Measurements from ENCODE around the gene TNFRSF21. TPM values are rescaled to one million over a fixed set of nuclear protein-coding genes. Genes with fewer than 3 reads are reported as not detected.

The TNFRSF21 gene
- polyA plus RNA-seq, 1 donor (not counting 4 experiments of a cell fraction or from before 2014, with no cell fraction given): 50.2 TPM

DNA sequence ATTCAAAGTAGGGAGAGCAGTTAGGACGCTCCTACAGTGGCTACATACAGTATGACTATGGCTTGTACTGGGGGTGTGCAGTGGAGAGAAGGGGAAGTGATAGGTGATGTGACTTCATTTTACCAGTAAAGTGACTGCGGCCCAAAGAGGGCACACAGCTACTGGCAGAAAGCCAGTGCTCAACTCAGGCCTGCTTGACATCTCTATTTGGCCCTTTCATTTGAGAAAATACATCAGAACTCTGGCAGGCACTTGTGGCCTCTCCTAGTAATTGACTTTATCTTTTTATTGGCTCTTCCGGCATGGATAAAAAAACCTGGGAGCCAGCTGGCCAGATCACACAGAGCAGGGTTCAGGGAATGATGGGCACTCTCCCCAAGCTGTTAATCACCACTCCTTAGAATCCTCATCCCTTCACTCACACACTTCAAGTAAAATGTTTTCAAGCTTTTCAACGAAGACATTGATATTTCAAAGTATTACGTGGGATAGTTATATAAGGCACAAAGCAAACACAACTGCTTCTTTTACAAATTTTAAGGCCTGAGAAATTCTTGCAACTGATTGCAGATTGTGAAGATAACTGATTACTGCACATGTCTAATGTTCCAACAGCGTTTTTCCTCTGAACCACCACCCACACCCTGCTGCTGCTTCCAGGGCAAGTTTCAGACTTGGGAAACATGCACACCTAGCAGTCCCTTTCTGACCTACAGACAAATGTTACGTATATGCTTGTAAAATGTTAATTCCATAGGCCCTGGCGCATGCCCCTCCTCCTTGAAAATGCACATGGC, 73.5 kb downstream of the TNFRSF21 start:
- H3K4me2 ChIP-seq (ENCODE audit: control insufficient read depth, extremely low read depth, insufficient read depth, low read depth, low read length): no peak overlapping the region
- H3K4me3 ChIP-seq (ENCODE audit: control insufficient read depth in 2 of 3, extremely low read depth in 1 of 3, insufficient read depth in 2 of 3, low read depth in 1 of 3, low read length in 3 of 3): no peak overlapping the region
- dilution Hi-C loops (cut with MboI; ENCODE audit: extremely low pct_ligation_motif_present, low sequenced_read_pairs): no loop called here
- H2AFZ ChIP-seq (ENCODE audit: control insufficient read depth, low read length): no peak overlapping the region
- no peak for TF ChIP-seq CTCF (optimal IDR thresholded peaks at IDR 0.05 in 1 of 3, IDR thresholded peaks at IDR 0.05 in 1 of 3, conservative IDR thresholded peaks at IDR 0.05 in 1 of 3; ENCODE audit: extremely low read depth in 1 of 3, insufficient read depth in 2 of 3, low read length in 3 of 3)
- peaks cover 14% of the 10 kb centered on the region for H3K4me1 ChIP-seq (ENCODE audit: control insufficient read depth, extremely low read depth, insufficient read depth, low read length)
- H3K9me3 ChIP-seq (ENCODE audit: control insufficient read depth, low read depth, low read length): no peaks in the 10 kb centered on the region
- H3K27ac ChIP-seq (ENCODE audit: control insufficient read depth, insufficient read depth, low read length): no peak overlapping the region
- no peak overlapping the region for H3K9ac ChIP-seq (ENCODE audit: control insufficient read depth, extremely low read depth, insufficient read depth, low read length)
- DNase-seq (ENCODE audit: low read depth, low spot score) (no peak), FAIRE-seq (peak; percentile 13)
- H3K36me3 ChIP-seq (ENCODE audit: control insufficient read depth in 2 of 2, extremely low read depth in 1 of 2, insufficient read depth in 2 of 2, low read length in 2 of 2): peaks cover 19 to 39% of the 10 kb centered on the region in 2 experiments
- H4K20me1 ChIP-seq (ENCODE audit: control insufficient read depth, extremely low read depth, insufficient read depth, low read length): no peaks in the 10 kb centered on the region
- H3K79me2 ChIP-seq (ENCODE audit: control insufficient read depth, insufficient read depth, low read length): peaks cover 38% of the 10 kb centered on the region
- no peaks in the 10 kb centered on the region for H3K9me1 ChIP-seq (ENCODE audit: control insufficient read depth, extremely low read depth, insufficient read depth, low read length)
- no peaks in the 10 kb centered on the region for H3K27me3 ChIP-seq (ENCODE audit: control insufficient read depth, extremely low read depth, insufficient read depth, low read length)

DNA sequence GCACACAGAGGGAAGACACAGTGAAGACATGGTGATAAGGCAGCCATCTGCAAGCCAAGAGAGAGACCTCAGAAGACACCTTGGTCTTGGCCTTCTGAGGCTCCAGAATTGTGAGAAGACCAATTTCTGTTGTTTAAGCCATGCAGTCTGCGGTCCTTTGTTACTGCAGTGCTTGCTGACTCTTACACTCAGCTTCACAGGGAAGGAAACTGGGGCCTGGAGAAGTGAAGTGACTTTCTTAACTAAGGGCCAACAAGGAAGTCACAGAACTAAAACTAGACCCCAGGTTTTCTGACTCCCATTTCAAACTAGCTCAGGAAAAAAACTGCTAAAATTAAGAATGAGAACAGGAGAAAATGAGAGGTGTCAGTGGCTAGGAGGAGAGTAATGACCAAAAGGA, 74.3 kb downstream of the TNFRSF21 start:
- no peaks in the 10 kb centered on the region for H3K27me3 ChIP-seq (ENCODE audit: control insufficient read depth, extremely low read depth, insufficient read depth, low read length)
- H3K79me2 ChIP-seq (ENCODE audit: control insufficient read depth, insufficient read depth, low read length): peaks cover 33% of the 10 kb centered on the region
- H2AFZ ChIP-seq (ENCODE audit: control insufficient read depth, low read length): no peak overlapping the region
- H3K9me1 ChIP-seq (ENCODE audit: control insufficient read depth, extremely low read depth, insufficient read depth, low read length): no peaks in the 10 kb centered on the region
- no peak for DNase-seq (ENCODE audit: low read depth, low spot score)
- dilution Hi-C loops (cut with MboI; ENCODE audit: extremely low pct_ligation_motif_present, low sequenced_read_pairs): no loop called here
- H3K36me3 ChIP-seq (ENCODE audit: control insufficient read depth in 2 of 2, extremely low read depth in 1 of 2, insufficient read depth in 2 of 2, low read length in 2 of 2): peaks cover 19 to 37% of the 10 kb centered on the region in 2 experiments
- no peak overlapping the region for H3K27ac ChIP-seq (ENCODE audit: control insufficient read depth, insufficient read depth, low read length)
- no peak for TF ChIP-seq CTCF (optimal IDR thresholded peaks at IDR 0.05 in 1 of 3, IDR thresholded peaks at IDR 0.05 in 1 of 3, conservative IDR thresholded peaks at IDR 0.05 in 1 of 3; ENCODE audit: extremely low read depth in 1 of 3, insufficient read depth in 2 of 3, low read length in 3 of 3)
- TF ChIP-seq EZH2 (IDR thresholded peaks at IDR 0.05; ENCODE audit: low read length): no peak
- H3K9me3 ChIP-seq (ENCODE audit: control insufficient read depth, low read depth, low read length): no peaks in the 10 kb centered on the region
- no peak overlapping the region for H3K4me3 ChIP-seq (ENCODE audit: control insufficient read depth in 2 of 3, extremely low read depth in 1 of 3, insufficient read depth in 2 of 3, low read depth in 1 of 3, low read length in 3 of 3)
- FAIRE-seq: no peak
- no peaks in the 10 kb centered on the region for H4K20me1 ChIP-seq (ENCODE audit: control insufficient read depth, extremely low read depth, insufficient read depth, low read length)
- H3K9ac ChIP-seq (ENCODE audit: control insufficient read depth, extremely low read depth, insufficient read depth, low read length): no peak overlapping the region
- no peak overlapping the region for H3K4me2 ChIP-seq (ENCODE audit: control insufficient read depth, extremely low read depth, insufficient read depth, low read depth, low read length)
- H3K4me1 ChIP-seq (ENCODE audit: control insufficient read depth, extremely low read depth, insufficient read depth, low read length): peaks cover 14% of the 10 kb centered on the region
